ENCODE data around the gene SECISBP2L. TPM values are rescaled to one million over a fixed set of nuclear protein-coding genes. Genes with fewer than 3 reads are reported as not detected.

Gene SECISBP2L
- total RNA-seq, 1 donor from 2014 or later, result 44.0 TPM

GRCh38 chr15:49037546-49037940 is 8.7 kb downstream of the SECISBP2L start:
- Histone ChIP-seq H2AFZ (replicated peaks) (no peak overlapping the region), H3K4me3 (no peak overlapping the region), H3K79me2 (ENCODE audit: low read depth) (peaks cover 63% of the 10 kb centered on the region), H4K20me1 (ENCODE audit: low read depth) (peaks cover 20% of the 10 kb centered on the region), H3K36me3 (no peaks in the 10 kb centered on the region), H3K4me2 (no peak overlapping the region), H3K27me3 (no peaks in the 10 kb centered on the region), H3F3A (ENCODE audit: low read depth) (no peaks in the 10 kb centered on the region), H3K4me1 (peaks cover 12% of the 10 kb centered on the region), H3K27ac (no peak overlapping the region), H3K9me3 (ENCODE audit: low read depth) (no peaks in the 10 kb centered on the region), H3K9ac (no peak overlapping the region)
- Mint-ChIP-seq H3K4me1 (peaks cover 6% of the 10 kb centered on the region), H3K9me3 (no peaks in the 10 kb centered on the region), H3K36me3 (peaks cover 14% of the 10 kb centered on the region), H3K27me3 (ENCODE audit: insufficient read depth, low read depth) (no peaks in the 10 kb centered on the region), H3K27ac (no peak overlapping the region), H3K4me3 (no peak overlapping the region)
- TF ChIP-seq EZH2 (IDR thresholded peaks at IDR 0.05) (no peak), EZH2phosphoT487 (IDR thresholded peaks at IDR 0.05) (no peak)
- TF ChIP-seq, protein P1, sequence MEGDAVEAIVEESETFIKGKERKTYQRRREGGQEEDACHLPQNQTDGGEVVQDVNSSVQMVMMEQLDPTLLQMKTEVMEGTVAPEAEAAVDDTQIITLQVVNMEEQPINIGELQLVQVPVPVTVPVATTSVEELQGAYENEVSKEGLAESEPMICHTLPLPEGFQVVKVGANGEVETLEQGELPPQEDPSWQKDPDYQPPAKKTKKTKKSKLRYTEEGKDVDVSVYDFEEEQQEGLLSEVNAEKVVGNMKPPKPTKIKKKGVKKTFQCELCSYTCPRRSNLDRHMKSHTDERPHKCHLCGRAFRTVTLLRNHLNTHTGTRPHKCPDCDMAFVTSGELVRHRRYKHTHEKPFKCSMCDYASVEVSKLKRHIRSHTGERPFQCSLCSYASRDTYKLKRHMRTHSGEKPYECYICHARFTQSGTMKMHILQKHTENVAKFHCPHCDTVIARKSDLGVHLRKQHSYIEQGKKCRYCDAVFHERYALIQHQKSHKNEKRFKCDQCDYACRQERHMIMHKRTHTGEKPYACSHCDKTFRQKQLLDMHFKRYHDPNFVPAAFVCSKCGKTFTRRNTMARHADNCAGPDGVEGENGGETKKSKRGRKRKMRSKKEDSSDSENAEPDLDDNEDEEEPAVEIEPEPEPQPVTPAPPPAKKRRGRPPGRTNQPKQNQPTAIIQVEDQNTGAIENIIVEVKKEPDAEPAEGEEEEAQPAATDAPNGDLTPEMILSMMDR (IDR thresholded peaks at IDR 0.05), result no peak
- DNase-seq (ENCODE audit: low spot score), result no peak

GRCh38 chr15:49036650-49037545 is 9.3 kb downstream of the SECISBP2L start:
- Histone ChIP-seq H3K27me3 (no peaks in the 10 kb centered on the region), H3F3A (ENCODE audit: low read depth) (no peaks in the 10 kb centered on the region), H3K4me3 (no peak overlapping the region), H2AFZ (replicated peaks) (no peak overlapping the region), H3K36me3 (no peaks in the 10 kb centered on the region), H3K27ac (no peak overlapping the region), H3K4me2 (no peak overlapping the region), H3K79me2 (ENCODE audit: low read depth) (peaks cover 57% of the 10 kb centered on the region), H3K9me3 (ENCODE audit: low read depth) (no peaks in the 10 kb centered on the region), H3K4me1 (peaks cover 12% of the 10 kb centered on the region), H4K20me1 (ENCODE audit: low read depth) (peaks cover 20% of the 10 kb centered on the region), H3K9ac (no peak overlapping the region)
- Mint-ChIP-seq H3K9me3 (no peaks in the 10 kb centered on the region), H3K27me3 (ENCODE audit: insufficient read depth, low read depth) (no peaks in the 10 kb centered on the region), H3K4me1 (peaks cover 6% of the 10 kb centered on the region), H3K27ac (no peak overlapping the region), H3K36me3 (peaks cover 12% of the 10 kb centered on the region), H3K4me3 (no peak overlapping the region)
- TF ChIP-seq, protein P1 (IDR thresholded peaks at IDR 0.05), result no peak
- TF ChIP-seq EZH2phosphoT487 (IDR thresholded peaks at IDR 0.05) (no peak), EZH2 (IDR thresholded peaks at IDR 0.05) (no peak)
- DNase-seq (ENCODE audit: low spot score), result no peak

GRCh38 chr15:49035825-49036224 is 10.4 kb downstream of the SECISBP2L start:
- Mint-ChIP-seq H3K27me3 (ENCODE audit: insufficient read depth, low read depth) (no peaks in the 10 kb centered on the region), H3K9me3 (no peaks in the 10 kb centered on the region), H3K4me1 (peaks cover 6% of the 10 kb centered on the region), H3K4me3 (no peak overlapping the region), H3K27ac (no peak overlapping the region), H3K36me3 (peaks cover 12% of the 10 kb centered on the region)
- DNase-seq (ENCODE audit: low spot score), result no peak
- TF ChIP-seq EZH2 (IDR thresholded peaks at IDR 0.05), result no peak
- Histone ChIP-seq H3F3A (ENCODE audit: low read depth) (no peaks in the 10 kb centered on the region), H3K9me3 (ENCODE audit: low read depth) (no peaks in the 10 kb centered on the region), H3K27ac (no peak overlapping the region), H3K27me3 (no peaks in the 10 kb centered on the region), H3K4me1 (peaks cover 12% of the 10 kb centered on the region), H3K9ac (no peak overlapping the region), H3K36me3 (no peaks in the 10 kb centered on the region), H3K4me2 (no peak overlapping the region), H3K4me3 (no peak overlapping the region), H2AFZ (replicated peaks) (no peak overlapping the region), H4K20me1 (ENCODE audit: low read depth) (peaks cover 20% of the 10 kb centered on the region), H3K79me2 (ENCODE audit: low read depth) (peaks cover 46% of the 10 kb centered on the region)

DNA sequence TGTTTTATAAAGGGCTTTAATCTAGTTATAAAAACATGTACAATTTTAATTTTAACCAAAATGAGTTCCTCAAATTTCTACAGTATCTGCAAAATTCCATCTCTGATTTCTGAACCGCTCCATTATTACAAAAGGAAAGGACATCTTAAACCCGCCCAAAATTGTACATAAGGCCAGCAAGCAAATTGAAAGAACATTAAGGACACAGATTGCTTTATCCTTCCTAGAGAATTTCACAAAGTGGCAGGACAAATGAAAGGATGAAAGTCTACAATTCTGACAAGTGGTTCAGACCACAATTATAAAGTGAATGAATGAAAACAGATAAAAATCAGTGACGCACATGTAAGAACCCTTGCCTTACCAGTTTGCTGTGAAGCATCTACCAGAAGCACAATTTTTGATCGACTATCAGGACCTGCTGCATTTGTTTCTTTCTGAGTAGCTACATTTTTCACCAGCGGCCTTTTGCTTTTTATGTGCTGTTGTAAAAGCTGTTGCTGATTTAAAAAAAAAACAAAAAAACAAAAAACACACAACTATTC is 13.6 kb downstream of the SECISBP2L start:
- no peak overlapping the region for H3K4me2 ChIP-seq
- no peaks in the 10 kb centered on the region for H3K9me3 Mint-ChIP-seq
- H3K9me3 ChIP-seq (ENCODE audit: low read depth), result no peaks in the 10 kb centered on the region
- H3K4me1 ChIP-seq, result peaks cover 12% of the 10 kb centered on the region
- no peaks in the 10 kb centered on the region for H3K27me3 ChIP-seq
- H4K20me1 ChIP-seq (ENCODE audit: low read depth), result peaks cover 16% of the 10 kb centered on the region
- peaks cover 3% of the 10 kb centered on the region for H3K4me1 Mint-ChIP-seq
- H3K27me3 Mint-ChIP-seq (ENCODE audit: insufficient read depth, low read depth), result no peaks in the 10 kb centered on the region
- no peak overlapping the region for H3K9ac ChIP-seq
- H3K4me3 ChIP-seq, result no peak overlapping the region
- TF ChIP-seq EZH2 (IDR thresholded peaks at IDR 0.05) (no peak), EZH2phosphoT487 (IDR thresholded peaks at IDR 0.05) (no peak)
- TF ChIP-seq, protein P1 (IDR thresholded peaks at IDR 0.05), result no peak
- peaks cover 19% of the 10 kb centered on the region for H3K36me3 Mint-ChIP-seq
- H3K36me3 ChIP-seq, result no peaks in the 10 kb centered on the region
- H3K27ac ChIP-seq, result no peak overlapping the region
- DNase-seq (ENCODE audit: low spot score), result no peak
- no peak overlapping the region for H2AFZ ChIP-seq (replicated peaks)
- peaks cover 16% of the 10 kb centered on the region for H3K79me2 ChIP-seq (ENCODE audit: low read depth)
- no peaks in the 10 kb centered on the region for H3F3A ChIP-seq (ENCODE audit: low read depth)
- no peak overlapping the region for H3K27ac Mint-ChIP-seq
- H3K4me3 Mint-ChIP-seq, result no peak overlapping the region

Measured in neural progenitor cell (in vitro differentiated cells).